SK-N-SH treated with all-trans-retinoic acid at 6 μM for 48 hours (cell line): ENCODE data around the gene HAPSTR1.

Source experiments
- ATAC-seq: fragments of 200-7000 bp; cut with Tn5 transposase; 3 replicates; pipeline ENCODE4 v1.9.1; 2020; ENCODE audit warnings: mild to moderate bottlenecking, moderate library complexity
- ARNTL ChIP-seq: fragments of 450-650 bp; formaldehyde crosslinking; IDR thresholded peaks from 2 replicates; pipeline ENCODE4 v1.5.0; 2020; ENCODE audit warnings: low read depth, mild to moderate bottlenecking, moderate library complexity, borderline replicate concordance
- CSDC2 ChIP-seq: fragments of 250-450 bp; sonication (Bioruptor Pico); IDR thresholded peaks from 2 replicates; pipeline ENCODE4 v1.5.0; 2020; ENCODE audit warnings: mild to moderate bottlenecking, moderate library complexity
- ESRRG ChIP-seq: fragments of 250-450 bp; sonication (Bioruptor Pico); IDR thresholded peaks from 2 replicates; pipeline ENCODE4 v1.6.1; 2021; ENCODE audit warnings: mild to moderate bottlenecking
- GLIS3 ChIP-seq: fragments of 250-450 bp; sonication (Bioruptor Pico); IDR thresholded peaks from 2 replicates; pipeline ENCODE4 v1.5.0; 2020; ENCODE audit warnings: mild to moderate bottlenecking, moderate library complexity
- ISL1 ChIP-seq: fragments of 250-450 bp; sonication (Bioruptor Pico); IDR thresholded peaks from 2 replicates; pipeline ENCODE4 v2.1.2; 2022; ENCODE audit warnings: mild to moderate bottlenecking, moderate library complexity
- OSR1 ChIP-seq: fragments of 250-450 bp; sonication (Bioruptor Pico); IDR thresholded peaks from 2 replicates; pipeline ENCODE4 v1.8.0; 2022; ENCODE audit warnings: moderate library complexity, mild to moderate bottlenecking, inconsistent platforms
- PATZ1 ChIP-seq: fragments of 250-450 bp; sonication (Bioruptor Pico); IDR thresholded peaks from 2 replicates; pipeline ENCODE4 v1.8.0; 2020; ENCODE audit warnings: mild to moderate bottlenecking, moderate library complexity, borderline replicate concordance
- POU6F1 ChIP-seq: fragments of 250-450 bp; sonication (Bioruptor Pico); IDR thresholded peaks from 2 replicates; pipeline ENCODE4 v1.8.0; 2021; ENCODE audit warnings: low read depth, mild to moderate bottlenecking, moderate library complexity, borderline replicate concordance
- PPARA ChIP-seq: fragments of 250-450 bp; sonication (Bioruptor Pico); IDR thresholded peaks from 2 replicates; pipeline ENCODE4 v1.5.0; 2020; ENCODE audit warnings: mild to moderate bottlenecking, borderline replicate concordance
- RARB ChIP-seq: fragments of 250-450 bp; sonication (Bioruptor Pico); IDR thresholded peaks from 2 replicates; pipeline ENCODE4 v1.8.0; 2021; ENCODE audit warnings: mild to moderate bottlenecking, moderate library complexity
- SNAI2 ChIP-seq: fragments of 250-450 bp; sonication (Bioruptor Pico); IDR thresholded peaks from 2 replicates; pipeline ENCODE4 v1.5.0; 2020; ENCODE audit warnings: mild to moderate bottlenecking, moderate library complexity
- TCF4 ChIP-seq: fragments of 250-450 bp; sonication (Bioruptor Pico); IDR thresholded peaks from 2 replicates; pipeline ENCODE4 v1.8.0; 2021; ENCODE audit warnings: mild to moderate bottlenecking, moderate library complexity, borderline replicate concordance
- TOX ChIP-seq: fragments of 250-450 bp; sonication (Bioruptor Pico); IDR thresholded peaks from 2 replicates; pipeline ENCODE4 v1.8.0; 2021; ENCODE audit warnings: mild to moderate bottlenecking, moderate library complexity, borderline replicate concordance
- TSHZ2 ChIP-seq: fragments of 250-450 bp; sonication (Bioruptor Pico); IDR thresholded peaks from 2 replicates; pipeline ENCODE4 v1.5.0; 2020; ENCODE audit warnings: mild to moderate bottlenecking, moderate library complexity
- ZC3H10 ChIP-seq: fragments of 250-450 bp; sonication (Bioruptor Pico); IDR thresholded peaks from 2 replicates; pipeline ENCODE4 v1.5.1; 2021; ENCODE audit warnings: mild to moderate bottlenecking, moderate library complexity
- ZFP3 ChIP-seq: fragments of 250-450 bp; sonication (Bioruptor Pico); IDR thresholded peaks from 2 replicates; pipeline ENCODE4 v1.5.0; 2020; ENCODE audit warnings: mild to moderate bottlenecking, moderate library complexity
- ZFP30 ChIP-seq: fragments of 450-650 bp; formaldehyde crosslinking; IDR thresholded peaks from 2 replicates; pipeline ENCODE4 v1.5.0; 2022; ENCODE audit warnings: mild to moderate bottlenecking, moderate library complexity
- ZNF565 ChIP-seq: fragments of 450-650 bp; formaldehyde crosslinking; conservative IDR thresholded peaks from 2 replicates; pipeline ENCODE4 v1.5.0; 2020; ENCODE audit warnings: low read depth, mild to moderate bottlenecking, moderate library complexity
- ZNF70 ChIP-seq: fragments of 450-650 bp; formaldehyde crosslinking; IDR thresholded peaks from 2 replicates; pipeline ENCODE4 v1.5.0; 2020; ENCODE audit warnings: mild to moderate bottlenecking, moderate library complexity
- ZNF8 ChIP-seq: fragments of 450-650 bp; formaldehyde crosslinking; IDR thresholded peaks from 2 replicates; pipeline ENCODE4 v1.5.0; 2020; ENCODE audit warnings: mild to moderate bottlenecking, moderate library complexity

HAPSTR1 gene

GRCh38 chr16:9102943-9103342, 11.5 kb downstream of the HAPSTR1 start:
- ATAC-seq, result no peak
- TF ChIP-seq POU6F1 (CRISPR knock-in tag), result no peak
- no peak for TF ChIP-seq TCF4 (CRISPR knock-in tag)
- no peak for TF ChIP-seq ESRRG
- TF ChIP-seq TSHZ2, result no peak
- TF ChIP-seq ARNTL (CRISPR knock-in tag), result no peak
- TF ChIP-seq ZFP3 (CRISPR knock-in tag), result no peak
- no peak for TF ChIP-seq PPARA (CRISPR knock-in tag)
- no peak for TF ChIP-seq ZNF565 (CRISPR knock-in tag)
- no peak for TF ChIP-seq ZFP30

DNA sequence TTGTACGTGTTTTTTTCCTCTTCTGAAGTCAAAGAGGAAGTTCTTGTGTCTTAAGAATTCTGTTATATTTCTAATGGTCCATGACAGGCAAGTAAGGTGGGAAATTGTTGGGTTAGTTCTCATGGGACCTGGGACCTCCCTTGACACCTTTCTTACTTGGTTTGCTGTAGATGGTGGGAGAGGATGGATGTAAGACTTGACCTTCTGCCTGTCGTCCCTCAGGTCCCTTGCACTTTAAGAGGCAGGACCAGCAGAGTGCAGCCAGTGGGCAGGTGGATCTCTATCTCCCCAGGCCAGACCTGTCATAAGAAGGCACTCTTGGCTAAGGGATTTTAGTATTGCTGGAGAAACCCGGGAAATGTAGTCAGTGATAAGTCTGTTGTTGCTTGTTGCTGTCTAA, 12.1 kb downstream of the HAPSTR1 start:
- no peak for TF ChIP-seq ESRRG
- no peak for TF ChIP-seq RARB (CRISPR knock-in tag)
- no peak for TF ChIP-seq SNAI2 (CRISPR knock-in tag)
- no peak for TF ChIP-seq ISL1 (CRISPR knock-in tag)
- TF ChIP-seq TCF4 (CRISPR knock-in tag), result no peak
- TF ChIP-seq ZC3H10 (CRISPR knock-in tag), result no peak
- no peak for ATAC-seq

GRCh38 chr16:9105189-9105588, 13.7 kb downstream of the HAPSTR1 start:
- no peak for ATAC-seq
- no peak for TF ChIP-seq ZNF565 (CRISPR knock-in tag)
- no peak for TF ChIP-seq POU6F1 (CRISPR knock-in tag)
- no peak for TF ChIP-seq ZFP30
- TF ChIP-seq ESRRG, result no peak

DNA sequence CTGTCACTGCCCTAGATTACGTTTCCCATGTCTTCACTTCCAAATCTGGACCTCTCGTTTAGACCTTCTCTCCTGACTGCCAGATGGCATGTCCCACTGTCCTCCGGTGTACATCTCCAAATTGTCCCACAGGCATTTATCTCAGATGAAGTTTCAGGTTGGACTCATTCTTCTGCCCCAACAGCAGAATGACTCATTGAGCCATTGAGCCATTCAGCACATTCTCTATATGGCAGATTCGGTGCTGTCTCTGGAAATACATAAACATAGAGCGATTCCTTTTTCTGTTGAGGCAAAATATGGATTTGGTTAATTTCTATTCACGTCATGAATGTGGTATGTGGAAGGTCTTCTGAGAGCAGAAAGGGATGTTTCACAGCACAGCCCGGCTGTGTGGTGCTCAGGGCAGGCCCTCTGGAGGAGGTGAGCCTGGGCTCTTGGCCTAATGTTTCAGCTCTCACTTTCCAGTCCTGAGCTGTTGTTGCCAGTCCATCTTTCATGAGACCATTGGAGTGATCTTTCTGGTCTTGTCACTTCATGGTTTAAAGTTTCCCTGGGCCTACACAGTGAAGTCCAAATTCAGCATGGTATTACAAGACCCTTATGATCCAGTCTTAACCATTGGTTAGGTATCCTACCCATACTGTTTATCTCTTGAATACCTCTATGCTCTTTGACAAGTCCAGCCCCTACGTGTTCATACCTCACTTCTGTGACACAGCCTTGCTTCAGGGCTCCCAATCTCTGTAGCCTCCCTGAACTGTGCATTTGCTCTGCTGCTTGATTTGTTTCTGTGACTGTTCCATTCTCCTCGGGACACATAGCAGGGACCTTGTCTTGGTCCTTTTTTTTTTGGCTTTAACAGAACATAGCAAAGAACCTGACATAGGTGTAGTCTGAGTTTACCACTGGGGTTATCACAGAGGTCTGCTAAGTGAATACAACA, 15.9 kb downstream of the HAPSTR1 start:
- no peak for ATAC-seq
- TF ChIP-seq ZC3H10 (CRISPR knock-in tag) (no peak), OSR1 (CRISPR knock-in tag) (no peak), ZFP3 (CRISPR knock-in tag) (no peak), PATZ1 (no peak), ZNF70 (CRISPR knock-in tag) (no peak), POU6F1 (CRISPR knock-in tag) (no peak), GLIS3 (CRISPR knock-in tag) (no peak), CSDC2 (CRISPR knock-in tag) (no peak), ZNF8 (CRISPR knock-in tag) (no peak), RARB (CRISPR knock-in tag) (no peak), ZFP30 (no peak), TOX (no peak)
